Suppressor macrophage treated with lipopolysaccharide for 1 hour (primary cell): ENCODE results near the gene NLRC5.

Experiments used
- DNase-seq, 3 donors: peaks; one replicate each; pipeline ENCODE4 v3.0.0-alpha.2; 2020 to 2022

The NLRC5 gene

DNA sequence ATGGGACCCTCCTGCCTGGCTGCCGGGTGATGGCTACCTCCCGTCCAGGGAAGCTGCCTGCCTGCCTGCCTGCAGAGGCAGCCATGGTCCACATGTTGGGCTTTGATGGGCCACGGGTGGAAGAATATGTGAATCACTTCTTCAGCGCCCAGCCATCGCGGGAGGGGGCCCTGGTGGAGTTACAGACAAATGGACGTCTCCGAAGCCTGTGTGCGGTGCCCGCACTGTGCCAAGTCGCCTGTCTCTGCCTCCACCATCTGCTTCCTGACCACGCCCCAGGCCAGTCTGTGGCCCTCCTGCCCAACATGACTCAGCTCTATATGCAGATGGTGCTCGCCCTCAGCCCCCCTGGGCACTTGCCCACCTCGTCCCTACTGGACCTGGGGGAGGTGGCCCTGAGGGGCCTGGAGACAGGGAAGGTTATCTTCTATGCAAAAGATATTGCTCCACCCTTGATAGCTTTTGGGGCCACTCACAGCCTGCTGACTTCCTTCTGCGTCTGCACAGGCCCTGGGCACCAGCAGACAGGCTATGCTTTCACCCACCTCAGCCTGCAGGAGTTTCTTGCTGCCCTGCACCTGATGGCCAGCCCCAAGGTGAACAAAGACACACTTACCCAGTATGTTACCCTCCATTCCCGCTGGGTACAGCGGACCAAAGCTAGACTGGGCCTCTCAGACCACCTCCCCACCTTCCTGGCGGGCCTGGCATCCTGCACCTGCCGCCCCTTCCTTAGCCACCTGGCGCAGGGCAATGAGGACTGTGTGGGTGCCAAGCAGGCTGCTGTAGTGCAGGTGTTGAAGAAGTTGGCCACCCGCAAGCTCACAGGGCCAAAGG, 36.8 kb downstream of the NLRC5 start:
- no peak for DNase-seq

DNA sequence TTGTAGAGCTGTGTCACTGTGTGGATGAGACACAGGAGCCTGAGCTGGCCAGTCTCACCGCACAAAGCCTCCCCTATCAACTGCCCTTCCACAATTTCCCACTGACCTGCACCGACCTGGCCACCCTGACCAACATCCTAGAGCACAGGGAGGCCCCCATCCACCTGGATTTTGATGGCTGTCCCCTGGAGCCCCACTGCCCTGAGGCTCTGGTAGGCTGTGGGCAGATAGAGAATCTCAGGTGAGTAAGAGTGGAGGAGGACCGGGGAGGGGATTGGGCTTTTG, 37.4 kb downstream of the NLRC5 start:
- DNase-seq = no peak

DNA sequence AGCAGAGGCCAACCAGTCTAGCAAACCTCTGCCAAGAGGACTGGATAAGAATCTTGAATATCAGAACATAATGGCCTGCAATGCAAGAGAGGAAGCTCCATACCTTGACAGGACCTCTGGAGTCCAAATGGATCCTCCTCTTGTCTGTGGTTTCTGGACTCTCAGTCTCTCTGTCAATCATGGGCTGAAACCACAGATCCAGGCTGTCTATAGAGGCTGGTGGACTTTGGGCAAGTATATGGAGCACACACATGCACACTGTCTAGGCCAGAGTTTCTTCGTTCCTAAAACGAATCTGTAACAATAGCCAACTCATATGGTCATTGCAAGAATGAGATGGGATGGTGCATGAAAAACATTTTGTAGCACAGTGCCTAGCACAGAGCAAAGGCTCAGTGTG, 37.7 kb downstream of the NLRC5 start:
- DNase-seq = no peak

GRCh38 chr16:57028086-57028485, 38.7 kb downstream of the NLRC5 start:
- DNase-seq = no peak

- DNase-seq = no peak
These were observed 40.1 kb downstream of the NLRC5 start for GRCh38 chr16:57029161-57030160.

DNA sequence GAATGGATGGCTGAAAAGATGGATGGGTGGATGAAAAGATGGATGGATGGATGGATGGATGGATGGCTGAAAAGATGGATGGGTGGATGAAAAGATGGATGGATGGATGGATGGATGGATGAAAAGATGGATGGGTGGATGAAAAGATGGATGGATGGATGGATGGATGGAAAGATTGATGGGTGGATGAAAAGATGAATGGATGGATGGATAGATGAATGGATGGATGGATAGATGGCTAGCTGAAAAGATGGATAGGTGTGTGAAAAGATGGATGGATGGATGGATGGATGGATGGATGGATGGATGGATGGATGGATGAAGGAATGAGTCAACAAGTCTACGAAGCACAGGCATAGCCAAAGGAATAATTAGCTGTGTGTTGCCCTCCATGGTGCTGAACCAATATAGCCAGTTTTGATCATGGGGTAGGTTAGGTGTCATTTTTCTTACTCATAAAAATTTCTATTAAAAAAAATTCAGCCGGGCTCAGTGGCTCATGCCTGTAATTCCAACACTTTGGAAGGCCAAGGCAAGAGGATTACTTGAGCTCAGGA, 41.1 kb downstream of the NLRC5 start:
- DNase-seq = no peak

DNA sequence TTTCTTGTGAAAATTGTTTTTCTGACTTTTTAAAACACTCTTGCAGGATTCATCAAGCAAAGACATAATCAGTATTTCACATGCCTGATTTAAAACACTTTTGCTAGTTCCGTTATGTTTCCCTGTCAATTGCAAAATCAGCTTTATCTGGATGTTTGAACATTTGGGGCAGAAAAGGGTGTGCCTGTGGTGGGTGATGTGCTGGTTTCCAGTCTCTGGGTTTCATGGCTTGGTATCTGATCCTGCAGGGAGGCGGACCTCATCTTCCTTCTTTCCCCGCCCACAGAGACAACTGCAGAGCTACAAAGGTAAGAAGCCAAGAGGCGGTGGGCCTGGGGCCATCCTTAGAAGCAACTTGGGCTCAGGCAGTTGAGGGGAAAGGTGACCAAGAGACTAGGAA, 41.8 kb downstream of the NLRC5 start:
- no peak for DNase-seq

DNA sequence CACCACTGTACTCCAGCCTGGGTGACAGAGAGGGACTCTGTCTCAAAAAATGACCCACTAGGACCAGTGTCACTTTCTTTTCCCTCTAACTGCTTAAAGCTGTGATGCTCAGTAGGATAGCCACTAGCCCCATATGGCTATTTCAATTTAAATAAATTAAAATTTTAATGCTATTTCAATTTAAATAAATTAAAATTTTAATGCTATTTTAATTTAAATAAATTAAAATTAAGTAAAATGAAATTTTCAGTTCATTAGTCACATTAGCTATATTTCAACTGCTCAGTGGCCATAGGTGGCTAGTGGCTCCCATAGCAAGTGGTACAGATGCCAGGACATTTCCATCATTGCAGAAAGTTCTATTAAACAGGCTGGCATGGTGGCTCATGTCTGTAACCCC, 43.0 kb downstream of the NLRC5 start:
- DNase-seq = no peak

GRCh38 chr16:57032931-57033330, 43.6 kb downstream of the NLRC5 start:
- DNase-seq = no peak

DNA sequence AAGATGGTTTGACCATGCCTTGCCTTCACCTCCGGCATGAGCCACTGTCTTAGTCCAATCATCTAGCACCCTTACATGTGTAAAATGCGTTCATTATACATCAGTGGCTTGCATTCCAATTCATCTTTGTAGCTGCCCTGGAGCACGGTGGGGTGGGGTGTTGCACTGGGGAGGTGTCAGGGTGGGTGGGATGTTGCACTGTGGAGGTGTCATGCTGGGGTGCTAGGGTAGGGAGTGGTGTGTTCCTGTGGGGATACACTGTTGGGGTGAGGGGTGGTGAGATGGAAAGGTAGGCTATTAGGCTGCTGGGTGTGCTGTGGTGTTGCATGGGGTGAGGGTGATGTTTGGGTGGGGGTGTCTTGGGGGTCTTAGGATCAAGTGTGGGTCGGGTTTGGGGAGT, 47.0 kb downstream of the NLRC5 start:
- DNase-seq = no peak

GRCh38 chr16:57036945-57037344, 47.6 kb downstream of the NLRC5 start:
- DNase-seq = no peak

DNA sequence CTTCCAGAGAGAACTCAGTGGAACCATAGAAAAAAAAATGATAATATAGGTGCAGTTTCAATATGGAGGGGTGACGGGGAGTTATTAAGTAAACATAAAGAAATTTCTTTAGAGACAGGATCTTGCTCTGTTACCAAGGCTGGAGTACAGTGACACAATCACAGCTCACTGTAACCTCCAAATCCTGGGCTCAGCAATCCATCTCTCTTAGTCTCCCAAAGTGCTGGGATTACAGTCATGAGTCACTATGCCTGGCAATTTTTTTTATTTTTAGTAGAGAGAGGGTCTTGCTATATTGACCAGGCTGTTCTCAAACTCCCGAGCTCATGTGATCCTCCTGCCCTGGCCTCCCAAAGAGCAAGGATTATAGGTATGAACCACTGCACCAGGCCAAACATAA, 48.8 kb downstream of the NLRC5 start:
- peak in 1 of 3 donors; percentile 41 for DNase-seq

DNA sequence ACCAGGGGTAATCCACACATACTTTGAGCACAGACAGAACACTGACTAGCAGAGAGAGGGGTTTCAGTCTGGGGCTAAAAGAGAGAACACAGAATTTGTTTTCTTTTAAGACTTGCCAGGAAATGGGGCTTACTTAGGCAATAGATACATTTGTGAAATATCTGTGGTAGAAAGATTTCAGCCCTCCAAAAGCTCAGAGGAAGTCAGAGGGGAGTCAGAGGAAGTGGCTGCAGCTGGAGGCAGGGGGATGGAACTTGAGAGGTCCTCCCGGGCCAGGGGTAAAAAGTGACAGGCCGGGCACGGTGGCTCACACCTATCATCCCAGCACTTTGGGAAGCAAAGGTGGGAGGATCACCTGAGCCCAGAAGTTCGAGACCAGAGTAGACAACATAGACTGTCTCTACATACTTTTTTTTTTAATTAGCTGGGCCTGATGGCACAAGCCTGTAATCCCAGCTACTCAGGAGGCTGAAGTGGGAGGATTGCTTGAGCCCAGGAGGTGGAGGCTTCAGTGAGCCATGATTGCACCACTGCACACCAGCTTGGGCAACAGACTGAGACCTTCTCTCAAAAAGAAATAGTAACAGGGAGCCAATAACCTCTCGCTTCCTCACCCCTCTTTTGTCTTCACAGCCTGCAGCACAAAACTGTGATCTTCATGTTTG, 49.9 kb downstream of the NLRC5 start:
- peak; percentile 63 to 74 (median 70) for DNase-seq

GRCh38 chr16:57041182-57042156, 52.1 kb downstream of the NLRC5 start:
- DNase-seq = no peak

DNA sequence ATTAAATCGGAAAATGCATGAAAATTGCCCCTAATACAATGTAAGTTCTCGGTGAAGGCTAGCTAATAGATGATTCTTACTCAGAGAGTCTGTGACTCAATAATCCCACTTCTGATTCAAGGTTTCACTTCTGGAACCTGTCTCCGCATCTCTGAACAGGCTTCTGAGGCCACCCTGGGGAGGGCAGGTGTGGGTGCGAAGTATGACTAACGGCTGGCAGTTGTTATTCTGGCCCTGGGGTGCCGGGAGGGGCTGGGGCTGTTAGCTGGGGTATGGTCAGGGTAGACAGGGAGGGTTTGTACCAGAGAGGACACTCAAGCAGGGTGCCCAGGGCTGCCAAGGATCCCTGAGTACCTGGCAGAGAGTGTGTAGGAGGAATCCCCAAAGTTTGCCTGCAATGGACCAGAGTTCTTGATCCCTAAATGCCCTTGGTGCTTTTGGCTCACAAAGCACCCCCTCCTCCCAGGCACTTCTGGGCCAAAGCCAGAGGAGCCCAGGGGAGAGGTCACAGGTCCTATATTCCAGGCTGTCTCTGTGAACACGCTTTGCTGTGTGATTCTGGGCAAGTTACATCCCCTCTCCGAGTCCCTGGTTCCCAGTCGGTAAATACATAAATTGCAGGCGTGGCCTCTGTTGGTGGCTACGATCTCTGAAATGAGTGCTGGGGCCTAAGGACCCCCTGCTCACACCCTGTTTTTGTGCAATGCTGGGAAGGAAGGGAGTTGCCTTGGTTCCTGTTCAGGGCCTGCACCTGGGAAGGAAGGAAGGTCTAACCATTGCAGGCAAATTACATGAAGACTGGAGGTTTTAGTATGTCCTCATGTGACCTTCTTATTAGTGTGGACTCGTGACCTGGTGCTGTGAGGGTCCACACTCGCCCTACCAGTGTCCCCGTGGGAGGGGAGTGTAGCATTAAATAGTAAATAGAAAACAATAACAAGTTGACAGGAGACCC, 53.1 kb downstream of the NLRC5 start:
- DNase-seq = peak; percentile 47 to 63 (median 58)

GRCh38 chr16:57043248-57043647, 53.9 kb downstream of the NLRC5 start:
- peak in 1 of 3 donors; percentile 20 for DNase-seq

- no peak for DNase-seq
These were observed 55.8 kb downstream of the NLRC5 start for GRCh38 chr16:57044931-57045693.

DNA sequence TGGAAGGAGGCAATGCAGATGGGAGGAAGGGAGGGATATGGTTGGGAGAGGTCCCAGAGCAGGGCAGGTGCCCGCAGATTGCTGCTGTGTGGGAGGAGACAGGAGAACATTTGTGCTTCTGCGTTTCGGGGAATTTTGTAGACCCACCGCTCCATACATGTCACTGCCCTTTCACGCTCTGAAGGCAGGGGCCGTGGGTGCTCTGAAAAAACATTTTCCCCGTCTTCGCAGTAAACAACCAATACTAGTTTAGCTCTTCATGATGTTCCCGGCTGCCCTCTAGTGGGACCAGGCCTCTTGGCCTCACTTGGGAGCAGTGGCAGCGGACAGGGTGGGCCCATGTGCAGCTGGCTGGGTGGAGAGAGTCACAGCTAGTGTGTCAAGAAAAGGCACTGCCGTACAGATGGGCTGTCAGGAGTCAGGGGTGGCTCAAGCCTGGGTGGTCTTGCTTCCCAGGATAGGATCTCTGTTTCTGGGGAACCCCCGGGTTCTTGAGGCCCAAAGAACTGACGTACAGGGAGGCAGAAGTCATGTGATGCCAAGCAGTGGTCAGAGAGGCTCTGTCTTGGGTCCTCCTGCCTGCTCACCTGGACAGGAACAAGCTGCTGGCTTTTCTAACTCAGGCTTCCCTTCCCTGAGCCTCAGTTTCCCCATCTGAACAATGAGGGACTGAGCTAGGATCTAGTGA, 56.5 kb downstream of the NLRC5 start:
- DNase-seq = peak; percentile 53 to 74 (median 64)

GRCh38 chr16:57048095-57048494, 58.7 kb downstream of the NLRC5 start:
- DNase-seq = no peak
